GM19395 (cell line): ENCODE results near the gene LARGE1.

Experiments
- ATAC-seq: cut with Tn5 transposase; IDR thresholded peaks from one replicate; pipeline ENCODE4 v1.9.1; 2021; ENCODE audit warnings: mild to moderate bottlenecking, moderate library complexity; ENCODE audit not compliant: unreplicated experiment

The LARGE1 gene

GRCh38 chr22:33735978-33736377 is 184.3 kb downstream of the LARGE1 start:
- no peak for ATAC-seq

DNA sequence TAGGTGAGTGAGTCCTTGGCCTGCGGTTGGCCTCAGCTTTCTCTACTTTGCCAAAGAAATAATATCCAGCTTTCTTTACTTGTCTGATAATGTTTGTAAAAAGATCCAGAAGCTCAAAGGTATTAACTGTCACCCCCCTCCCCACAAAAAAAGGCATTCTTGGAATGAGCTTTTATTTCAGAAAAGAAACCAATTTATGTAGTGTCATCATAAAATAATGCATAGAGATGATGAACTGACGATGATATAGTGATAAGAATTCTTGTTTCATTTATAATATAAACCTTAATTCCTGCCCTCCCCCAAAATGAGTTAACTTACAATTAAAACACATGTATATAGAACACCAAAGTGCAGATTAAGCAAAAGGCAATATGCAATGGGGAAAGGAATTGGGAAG is 191.4 kb downstream of the LARGE1 start:
- no peak for ATAC-seq

- ATAC-seq = no peak
These were observed 194.0 kb downstream of the LARGE1 start for GRCh38 chr22:33726294-33726734.

- ATAC-seq = no peak
These were observed 196.4 kb downstream of the LARGE1 start for GRCh38 chr22:33723915-33724314.

GRCh38 chr22:33722816-33723215 is 197.5 kb downstream of the LARGE1 start:
- no peak for ATAC-seq

DNA sequence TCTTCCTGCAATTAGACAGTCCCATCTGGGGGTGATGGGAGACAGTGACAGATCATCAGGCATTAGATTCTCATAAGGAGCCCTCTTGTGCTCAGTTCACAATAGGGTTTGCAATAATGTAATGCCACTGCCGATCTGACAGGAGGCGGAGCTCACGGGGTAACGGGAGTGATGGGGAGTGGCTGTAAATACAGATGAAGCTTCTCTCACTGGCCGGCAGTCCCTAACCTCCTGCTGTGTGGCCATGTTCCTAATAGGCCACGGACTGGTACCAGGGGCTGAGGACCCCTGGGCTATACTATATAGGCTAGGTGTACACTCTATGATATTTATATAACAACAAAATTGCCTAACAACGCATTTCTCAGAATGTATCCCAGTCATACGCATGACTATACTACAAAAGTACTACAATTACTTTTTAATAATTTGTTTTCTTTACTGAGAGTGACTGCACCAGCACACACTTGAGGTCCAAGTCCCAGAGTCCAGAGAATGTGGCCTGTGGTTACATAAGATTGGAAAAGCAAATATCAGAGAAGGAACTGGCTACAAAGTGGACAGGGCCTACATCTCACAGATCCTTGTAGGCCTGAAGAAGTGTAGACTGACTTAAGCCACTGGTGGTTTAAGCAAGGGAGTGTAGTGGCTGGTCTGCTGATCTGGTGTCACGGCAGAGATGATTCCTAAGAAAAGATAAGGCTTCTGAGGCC is 200.0 kb downstream of the LARGE1 start:
- no peak for ATAC-seq

DNA sequence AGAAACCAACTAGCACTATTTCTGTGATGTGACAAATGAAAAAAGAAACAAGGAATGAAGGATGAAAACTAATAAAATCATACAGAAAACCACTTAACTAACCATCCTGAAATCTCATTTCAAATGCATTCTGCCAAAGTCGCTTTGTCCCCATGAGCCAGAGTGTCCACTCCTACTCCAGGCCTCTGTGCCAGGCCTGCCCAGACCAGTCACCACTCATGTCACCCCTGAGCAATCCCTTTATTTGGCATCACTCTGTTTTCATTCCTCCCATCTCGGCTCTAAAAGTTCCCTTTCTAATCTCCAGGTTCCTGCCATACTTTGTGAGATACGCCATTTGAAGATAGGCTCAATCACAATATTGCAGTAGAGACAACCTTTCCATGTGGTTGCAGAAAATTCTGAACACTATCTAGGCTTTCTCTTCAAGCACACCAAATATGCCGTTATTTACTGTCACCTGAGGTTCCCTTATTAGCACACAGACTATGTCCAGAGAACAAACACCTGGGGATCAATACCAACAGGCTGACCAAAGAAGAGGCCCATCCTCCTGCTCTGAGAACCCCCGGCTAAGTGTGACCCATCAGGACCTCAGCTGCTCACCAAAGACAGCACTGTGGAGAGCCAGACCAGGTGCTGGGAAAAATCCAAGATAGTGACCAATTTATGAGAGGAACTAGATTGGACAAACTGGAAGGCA is 202.4 kb downstream of the LARGE1 start:
- no peak for ATAC-seq

- ATAC-seq = no peak
These were observed 204.9 kb downstream of the LARGE1 start for GRCh38 chr22:33715237-33715985.

- ATAC-seq = no peak
These were observed 209.9 kb downstream of the LARGE1 start for GRCh38 chr22:33710326-33710725.

GRCh38 chr22:33707581-33707980 is 212.7 kb downstream of the LARGE1 start:
- no peak for ATAC-seq

- ATAC-seq = no peak
These were observed 214.2 kb downstream of the LARGE1 start for GRCh38 chr22:33706100-33706499.

DNA sequence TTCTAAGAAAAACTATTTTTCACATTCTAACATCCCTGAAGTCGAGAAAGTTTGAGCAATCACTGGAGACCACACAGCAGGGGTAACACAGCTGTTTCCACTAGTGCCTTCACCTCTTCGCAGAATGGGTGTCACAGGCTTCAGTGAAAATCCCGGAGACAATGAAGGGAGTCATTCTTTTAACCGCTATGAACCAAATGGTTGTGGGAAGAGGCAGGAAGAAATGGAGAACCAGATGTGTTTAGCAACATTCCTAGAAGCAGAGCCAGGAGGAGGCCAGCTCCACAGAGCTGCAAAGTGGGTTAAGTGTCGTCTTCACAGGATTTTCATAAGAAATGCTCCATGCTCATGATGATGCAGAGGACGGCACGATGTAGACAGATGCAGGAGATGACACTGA is 221.1 kb downstream of the LARGE1 start:
- no peak for ATAC-seq

GRCh38 chr22:33697640-33698039 is 222.6 kb downstream of the LARGE1 start:
- no peak for ATAC-seq

GRCh38 chr22:33691057-33691630 is 229.1 kb downstream of the LARGE1 start:
- ATAC-seq = no peak

GRCh38 chr22:33688903-33689302 is 231.4 kb downstream of the LARGE1 start:
- no peak for ATAC-seq

GRCh38 chr22:33687464-33687863 is 232.8 kb downstream of the LARGE1 start:
- ATAC-seq = no peak

- ATAC-seq = no peak
These were observed 236.2 kb downstream of the LARGE1 start for GRCh38 chr22:33684087-33684486.

DNA sequence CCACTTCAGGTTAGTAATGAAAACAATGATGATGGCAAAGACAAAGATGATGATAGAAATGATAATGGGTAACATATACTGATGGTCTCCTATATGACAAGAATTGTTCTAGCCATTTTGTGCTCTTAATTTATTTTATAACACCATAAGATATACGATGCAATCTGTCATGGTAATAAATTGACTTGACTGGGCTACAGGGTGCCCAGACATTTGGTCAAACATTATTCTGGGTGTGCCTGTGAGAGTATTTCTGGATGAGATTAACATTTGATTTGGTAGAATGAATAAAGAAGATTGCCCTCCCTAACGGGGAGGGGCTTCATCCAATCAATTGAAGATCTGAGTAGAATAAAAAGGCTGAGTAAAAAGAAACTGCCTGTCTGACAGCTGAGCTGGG is 237.3 kb downstream of the LARGE1 start:
- ATAC-seq = no peak

DNA sequence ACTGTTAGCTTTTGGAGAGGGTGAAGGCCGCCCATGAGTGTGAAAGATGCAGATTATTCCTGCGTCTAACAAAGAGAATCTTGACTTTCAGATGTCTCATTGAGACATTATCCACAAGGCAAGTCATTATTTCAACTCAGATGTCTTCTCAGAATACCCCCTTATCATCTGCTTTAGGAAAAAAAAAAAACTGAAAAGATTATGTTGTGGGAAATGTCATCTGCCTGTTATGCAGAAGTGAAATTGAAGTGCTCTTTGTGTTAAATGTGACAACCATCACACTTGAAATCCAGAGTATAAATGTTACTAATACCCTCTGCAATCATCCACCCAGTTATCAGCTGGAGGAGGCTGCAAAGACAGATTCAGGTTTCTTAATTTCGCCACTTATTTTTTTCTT is 239.6 kb downstream of the LARGE1 start:
- ATAC-seq = no peak

- no peak for ATAC-seq
These were observed 241.8 kb downstream of the LARGE1 start for GRCh38 chr22:33678523-33678922.

GRCh38 chr22:33677536-33677935 is 242.7 kb downstream of the LARGE1 start:
- no peak for ATAC-seq
